Spleen (tissue), 11 donors: ENCODE results near the gene PAPPA2. TPM values are rescaled to one million over a fixed set of nuclear protein-coding genes. Genes with fewer than 3 reads are reported as not detected.

Experiments used
- DNase-seq: peaks from one replicate; pipeline ENCODE4 v3.0.0-alpha.2; 2020
- H3K27ac ChIP-seq, 8 donors: fragments of 200-600 bp; sonication (generic) in 7 of 8; 1 replicate in 4 of 8; 2 replicates in 4 of 8; pipeline versions ENCODE4 v1.5.0 to v1.8.0; 2016 to 2021; ENCODE audit warnings: inconsistent platforms in 4 of 8, mild to moderate bottlenecking in 4 of 8, moderate library complexity in 1 of 8
- H3K27me3 ChIP-seq, 7 donors: fragments of 200-600 bp; sonication (generic) in 6 of 7; replicated peaks in 1 of 7; 1 replicate in 4 of 7; 2 replicates in 3 of 7; pipeline versions ENCODE4 v1.5.0 to v1.8.0; 2016 to 2021; ENCODE audit warnings: inconsistent platforms in 3 of 7, mild to moderate bottlenecking in 1 of 7
- H3K36me3 ChIP-seq, 6 donors: fragments of 200-600 bp; sonication (generic) in 5 of 6; 1 replicate in 4 of 6; 2 replicates in 2 of 6; pipeline versions ENCODE4 v1.5.0 to v1.8.0; 2016 to 2021; ENCODE audit warnings: inconsistent platforms in 2 of 6
- H3K4me1 ChIP-seq, 6 donors: fragments of 200-600 bp; sonication (generic) in 5 of 6; 1 replicate in 3 of 6; 2 replicates in 3 of 6; pipeline versions ENCODE4 v1.5.0 to v1.8.0; 2016 to 2021; ENCODE audit warnings: inconsistent platforms in 3 of 6
- H3K4me3 ChIP-seq, 8 donors: fragments of 200-600 bp; sonication (generic) in 7 of 8; 1 replicate in 4 of 8; 2 replicates in 4 of 8; pipeline versions ENCODE4 v1.5.0 to v1.8.0; 2016 to 2021; ENCODE audit warnings: inconsistent platforms in 4 of 8, mild to moderate bottlenecking in 4 of 8, moderate library complexity in 2 of 8
- H3K9me3 ChIP-seq, 8 donors: fragments of 200-600 bp; sonication (generic) in 7 of 8; 1 replicate in 4 of 8; 2 replicates in 4 of 8; pipeline versions ENCODE4 v1.5.0 to v1.8.0; 2016 to 2021; ENCODE audit warnings: inconsistent platforms in 4 of 8
- POLR2A ChIP-seq, 3 donors: fragments of 450-650 bp; IDR thresholded peaks; one replicate each; pipeline ENCODE4 v1.5.1; 2017; ENCODE audit warnings: antibody characterized with exemption in 3 of 3, mild to moderate bottlenecking in 1 of 3
- POLR2AphosphoS5 ChIP-seq, 3 donors: sonication (generic); formaldehyde crosslinking; IDR thresholded peaks; one replicate each; pipeline ENCODE4 v1.5.1; 2017; ENCODE audit warnings: antibody characterized with exemption in 3 of 3
- WGBS, 5 donors: extraction: QIAGEN DNeasy Blood & Tissue Kit in 3 of 5; methylation state at CpG; one replicate each; pipeline versions ENCODE4 v1.1.5 to v1.1.7; 2013 to 2018; 5-methylcytosine and 5-hydroxymethylcytosine counted together
- intact Hi-C: fragments of 100-400 bp; cut with DNase I; formaldehyde crosslinking; loops from one replicate; pipeline ENCODE4 v1.15.0; 2023; ENCODE audit warnings: low total_unique reads
- polyA plus RNA-seq, 3 donors: library from polyadenylated mRNA; stranded (reverse); fragments of 200-250 nt; gene quantifications; one replicate each; pipeline ENCODE4 v1.2.1, GENCODE V29; 2013
- total RNA-seq, 7 donors: library from RNA; depleted of rRNA in 3 of 7; stranded (reverse); fragments of >200 nt in 3 of 7; fragmentation: NEBNext Ultra II Directional in 4 of 7; extraction: Animal tissue kit (Norgen Biotek cat#: 25700) in 4 of 7; gene quantifications; one replicate each; pipeline versions ENCODE4 v1.1.0 to v1.2.1, GENCODE V29; 2016 to 2021
- TF ChIP-seq, protein P1 (sequence below), 11 experiments: fragments of 200-600 bp in 7 of 11; fragments of 450-650 bp in 4 of 11; sonication (generic) in 4 of 11; IDR thresholded peaks in 8 of 11; conservative IDR thresholded peaks in 3 of 11; 1 replicate in 7 of 11; 2 replicates in 4 of 11; pipeline versions ENCODE4 v1.4.0 to v1.8.0; 2016 to 2021; ENCODE audit warnings: antibody characterized with exemption in 11 of 11, inconsistent platforms in 4 of 11, mild to moderate bottlenecking in 1 of 11
- donor health status: healthy with polysubstance abuse.
- donor health status: DM: no; HTN: no; CAD: no; lungs with moderate emphysema.
- donor health status: DM: no; HTN: no; CAD: no.
- donor health status: Bipolar disorder and iron deficiency.
- donor health status: healthy.
- donor health status: DM: no; HTN: no; CAD: no.
- donor health status: DM: yes; HTN: yes; CAD: no.

The PAPPA2 gene
- total and polyA plus RNA-seq, 10 donors = 0.02 to 0.76 (median 0.06) TPM; not detected in 3

- no peak for TF ChIP-seq POLR2A (IDR thresholded peaks at IDR 0.05)
- H3K27me3 ChIP-seq = no peaks in the 10 kb centered on the region
- DNase-seq = no peak
- no peaks in the 10 kb centered on the region for H3K4me1 ChIP-seq
- H3K4me3 ChIP-seq = no peak overlapping the region
- no peaks in the 10 kb centered on the region for H3K36me3 ChIP-seq
- no peak overlapping the region for H3K27ac ChIP-seq
- WGBS, 5 donors = 76 to 90% (median 83%) methylated on average over 2 of the region's 2 CpGs
- intact Hi-C loops = no loop called here
- H3K9me3 ChIP-seq = no peaks in the 10 kb centered on the region
Measured at GRCh38 chr1:176841238-176841637, 378.3 kb downstream of the PAPPA2 start.

- WGBS, 5 donors = 35 to 60% (median 50%) methylated on average over 4 of the region's 4 CpGs
Measured at GRCh38 chr1:176843352-176844297, 380.6 kb downstream of the PAPPA2 start.

GRCh38 chr1:176847052-176847451, 384.1 kb downstream of the PAPPA2 start:
- Histone ChIP-seq H3K27me3 (no peaks in the 10 kb centered on the region), H3K36me3 (no peaks in the 10 kb centered on the region), H3K27ac (no peak overlapping the region), H3K4me3 (no peak overlapping the region), H3K4me1 (no peaks in the 10 kb centered on the region), H3K9me3 (no peaks in the 10 kb centered on the region)
- intact Hi-C loops = no loop called here
- no peak for DNase-seq
- 57 to 83% (median 69%) methylated on average over 1 of the region's 1 CpG for WGBS, 5 donors
- no peak for TF ChIP-seq POLR2A (IDR thresholded peaks at IDR 0.05)
- TF ChIP-seq POLR2AphosphoS5 (IDR thresholded peaks at IDR 0.05) = no peak
- TF ChIP-seq, protein P1, sequence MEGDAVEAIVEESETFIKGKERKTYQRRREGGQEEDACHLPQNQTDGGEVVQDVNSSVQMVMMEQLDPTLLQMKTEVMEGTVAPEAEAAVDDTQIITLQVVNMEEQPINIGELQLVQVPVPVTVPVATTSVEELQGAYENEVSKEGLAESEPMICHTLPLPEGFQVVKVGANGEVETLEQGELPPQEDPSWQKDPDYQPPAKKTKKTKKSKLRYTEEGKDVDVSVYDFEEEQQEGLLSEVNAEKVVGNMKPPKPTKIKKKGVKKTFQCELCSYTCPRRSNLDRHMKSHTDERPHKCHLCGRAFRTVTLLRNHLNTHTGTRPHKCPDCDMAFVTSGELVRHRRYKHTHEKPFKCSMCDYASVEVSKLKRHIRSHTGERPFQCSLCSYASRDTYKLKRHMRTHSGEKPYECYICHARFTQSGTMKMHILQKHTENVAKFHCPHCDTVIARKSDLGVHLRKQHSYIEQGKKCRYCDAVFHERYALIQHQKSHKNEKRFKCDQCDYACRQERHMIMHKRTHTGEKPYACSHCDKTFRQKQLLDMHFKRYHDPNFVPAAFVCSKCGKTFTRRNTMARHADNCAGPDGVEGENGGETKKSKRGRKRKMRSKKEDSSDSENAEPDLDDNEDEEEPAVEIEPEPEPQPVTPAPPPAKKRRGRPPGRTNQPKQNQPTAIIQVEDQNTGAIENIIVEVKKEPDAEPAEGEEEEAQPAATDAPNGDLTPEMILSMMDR (IDR thresholded peaks at IDR 0.05 in 8 of 11, conservative IDR thresholded peaks at IDR 0.05 in 3 of 11) = no peak

More at GRCh38 chr1:176843352-176844297, 380.6 kb downstream of the PAPPA2 start:
- Histone ChIP-seq H3K27ac (no peak overlapping the region), H3K9me3 (no peaks in the 10 kb centered on the region), H3K4me1 (no peaks in the 10 kb centered on the region), H3K36me3 (no peaks in the 10 kb centered on the region), H3K4me3 (no peak overlapping the region), H3K27me3 (no peaks in the 10 kb centered on the region)
- no peak for DNase-seq
- intact Hi-C loops = no loop called here
- TF ChIP-seq, protein P1 (IDR thresholded peaks at IDR 0.05 in 8 of 11, conservative IDR thresholded peaks at IDR 0.05 in 3 of 11) = peak in 1 of 11 experiments; percentile 16
- no peak for TF ChIP-seq POLR2AphosphoS5 (IDR thresholded peaks at IDR 0.05)

DNA sequence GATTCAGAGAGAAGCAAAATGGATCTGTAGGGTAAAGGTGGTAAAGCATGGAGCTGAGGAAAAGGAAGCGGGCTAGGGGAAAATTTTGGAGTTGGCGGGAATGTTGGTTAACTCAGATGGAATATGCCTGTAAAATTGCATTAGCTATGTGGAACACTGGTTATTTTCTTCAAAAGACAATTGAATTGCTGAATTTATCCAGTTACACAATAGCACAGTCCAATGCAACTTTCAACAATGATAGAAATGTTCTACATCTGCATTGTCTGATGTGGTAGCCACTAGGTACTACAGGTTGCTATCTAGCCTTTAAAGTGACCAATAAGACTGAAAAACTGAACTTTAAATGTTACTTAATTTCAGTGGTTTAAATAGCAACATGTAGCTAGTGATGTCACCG, 386.3 kb downstream of the PAPPA2 start:
- Histone ChIP-seq H3K9me3 (no peaks in the 10 kb centered on the region), H3K27me3 (no peaks in the 10 kb centered on the region), H3K4me3 (no peak overlapping the region), H3K4me1 (no peaks in the 10 kb centered on the region), H3K36me3 (no peaks in the 10 kb centered on the region), H3K27ac (no peak overlapping the region)
- WGBS, 5 donors = 65 to 96% (median 76%) methylated on average over 3 of the region's 3 CpGs
- intact Hi-C loops = no loop called here
- no peak for DNase-seq
- no peak for TF ChIP-seq POLR2A (IDR thresholded peaks at IDR 0.05)
- TF ChIP-seq, protein P1 (IDR thresholded peaks at IDR 0.05 in 8 of 11, conservative IDR thresholded peaks at IDR 0.05 in 3 of 11) = no peak
- TF ChIP-seq POLR2AphosphoS5 (IDR thresholded peaks at IDR 0.05) = no peak
